GM19455 (cell line): ENCODE data around the gene GPR141.

Experiments
- ATAC-seq: cut with Tn5 transposase; IDR thresholded peaks from one replicate; pipeline ENCODE4 v1.9.1; 2021; ENCODE audit not compliant: unreplicated experiment

Gene GPR141

GRCh38 chr7:37730501-37730900, 46.9 kb downstream of the GPR141 start:
- ATAC-seq: no peak

GRCh38 chr7:37732253-37732652, 48.7 kb downstream of the GPR141 start:
- no peak for ATAC-seq

GRCh38 chr7:37732888-37733287, 49.3 kb downstream of the GPR141 start:
- ATAC-seq: no peak

- no peak for ATAC-seq
Measured at GRCh38 chr7:37735196-37735595, 51.6 kb downstream of the GPR141 start.

GRCh38 chr7:37738321-37738720, 54.8 kb downstream of the GPR141 start:
- ATAC-seq: no peak

- no peak for ATAC-seq
Measured at GRCh38 chr7:37740398-37740797, 56.8 kb downstream of the GPR141 start.

- no peak for ATAC-seq
Measured at GRCh38 chr7:37741776-37742175, 58.2 kb downstream of the GPR141 start.

- ATAC-seq: no peak
Measured at GRCh38 chr7:37751096-37751495, 67.5 kb downstream of the GPR141 start.

- no peak for ATAC-seq
Measured at GRCh38 chr7:37753398-37754050, 70.0 kb downstream of the GPR141 start.

GRCh38 chr7:37756797-37757551, 73.4 kb downstream of the GPR141 start:
- ATAC-seq: no peak

GRCh38 chr7:37757563-37757962, 74.0 kb downstream of the GPR141 start:
- no peak for ATAC-seq

GRCh38 chr7:37758501-37759045, 75.0 kb downstream of the GPR141 start:
- ATAC-seq: no peak

- no peak for ATAC-seq
Measured at GRCh38 chr7:37759526-37759925, 76.0 kb downstream of the GPR141 start.

GRCh38 chr7:37765421-37765829, 81.9 kb downstream of the GPR141 start:
- ATAC-seq: no peak

- peak; percentile 91 for ATAC-seq
Measured at GRCh38 chr7:37765872-37766525, 82.4 kb downstream of the GPR141 start.

- ATAC-seq: no peak
Measured at GRCh38 chr7:37768611-37769010, 85.0 kb downstream of the GPR141 start.

GRCh38 chr7:37769291-37769690, 85.7 kb downstream of the GPR141 start:
- no peak for ATAC-seq

- ATAC-seq: no peak
Measured at GRCh38 chr7:37769726-37770125, 86.2 kb downstream of the GPR141 start.

GRCh38 chr7:37770838-37771237, 87.3 kb downstream of the GPR141 start:
- ATAC-seq: no peak

- ATAC-seq: no peak
Measured at GRCh38 chr7:37771342-37771741, 87.8 kb downstream of the GPR141 start.

GRCh38 chr7:37771801-37772200, 88.2 kb downstream of the GPR141 start:
- no peak for ATAC-seq

GRCh38 chr7:37775921-37776320, 92.4 kb downstream of the GPR141 start:
- no peak for ATAC-seq
